ENCODE measurements around the gene RIN1.
A peak's percentile ranks its signal among the peaks of the same experiment; 100 is the strongest.
"Not testable (repeated sequence)": the region's sequence is repeated elsewhere in the genome, so short reads cannot be mapped to it uniquely, and the experiment has no call there.

Gene RIN1

GRCh38 chr11:66336234-66337102, at the start of gene RIN1:
TSS of gene RIN1 (minus strand) at chr11:66336434. CDS start at chr11:66336402, 32 bp downstream.
- DNase-seq, result peak; percentile 43

GRCh38 chr11:66384316-66384715, 48.1 kb upstream of the RIN1 start:
- DNase-seq, result not testable (repeated sequence)

- DNase-seq, result not testable (repeated sequence)
Measured at GRCh38 chr11:66380264-66380663, 44.0 kb upstream of the RIN1 start.

- DNase-seq, result not testable (repeated sequence)
Measured at GRCh38 chr11:66373690-66374287, 37.6 kb upstream of the RIN1 start.

GRCh38 chr11:66373265-66373664, 37.0 kb upstream of the RIN1 start:
- DNase-seq, result no peak

- DNase-seq, result peak; percentile 98
Measured at GRCh38 chr11:66371627-66372415, 35.6 kb upstream of the RIN1 start, which contains the start of gene SLC29A2. TSS of gene SLC29A2 (minus strand) at chr11:66371760. CDS start at chr11:66371591, 169 bp downstream.

- no peak for DNase-seq
Measured at GRCh38 chr11:66369073-66369894, 33.0 kb upstream of the RIN1 start.

GRCh38 chr11:66368484-66368883, 32.2 kb upstream of the RIN1 start:
- DNase-seq, result no peak

GRCh38 chr11:66367561-66368312, 31.5 kb upstream of the RIN1 start:
- DNase-seq, result no peak

- no peak for DNase-seq
Measured at GRCh38 chr11:66366844-66367477, 30.7 kb upstream of the RIN1 start.

GRCh38 chr11:66365711-66366619, 29.7 kb upstream of the RIN1 start:
- no peak for DNase-seq

- no peak for DNase-seq
Measured at GRCh38 chr11:66365166-66365565, 28.9 kb upstream of the RIN1 start.

- peak; percentile 32 for DNase-seq
Measured at GRCh38 chr11:66363805-66364535, 27.7 kb upstream of the RIN1 start.

- no peak for DNase-seq
Measured at GRCh38 chr11:66363187-66363601, 27.0 kb upstream of the RIN1 start.

- DNase-seq, result no peak
Measured at GRCh38 chr11:66362481-66363147, 26.4 kb upstream of the RIN1 start.

- no peak for DNase-seq
Measured at GRCh38 chr11:66361502-66361941, 25.3 kb upstream of the RIN1 start.

- no peak for DNase-seq
Measured at GRCh38 chr11:66360406-66361073, 24.3 kb upstream of the RIN1 start.

GRCh38 chr11:66359662-66360087, 23.4 kb upstream of the RIN1 start:
- no peak for DNase-seq
